Central memory CD8-positive, alpha-beta T cell (primary cell): ENCODE results near the gene OPCML.

ENCODE experiments used
- ATAC-seq: fragments of 150-1000 bp; cut with Tn5 transposase; replicated peaks from 2 replicates; pipeline ENCODE4 v1.10.0; 2022; ENCODE audit warnings: mild to moderate bottlenecking, moderate FRiP score, moderate number of reproducible peaks; ENCODE audit not compliant: poor library complexity, severe bottlenecking; ENCODE audit errors: extremely low read depth
- DNase-seq, 2 donors: peaks; one replicate each; pipeline ENCODE4 v3.0.0; 2021; ENCODE audit warnings: low spot score in 2 of 2
- H3K27ac Mint-ChIP-seq: one replicate; pipeline ENCODE4 v1.8.0; 2022; ENCODE audit warnings: low read depth, mild to moderate bottlenecking, moderate library complexity, mixed read lengths
- H3K27me3 Mint-ChIP-seq: one replicate; pipeline ENCODE4 v1.8.0; 2022; ENCODE audit warnings: mixed read lengths
- H3K36me3 Mint-ChIP-seq: one replicate; pipeline ENCODE4 v1.8.0; 2022; ENCODE audit warnings: mild to moderate bottlenecking, moderate library complexity, mixed read lengths; ENCODE audit not compliant: insufficient read depth
- H3K4me1 Mint-ChIP-seq: one replicate; pipeline ENCODE4 v1.8.0; 2022; ENCODE audit warnings: mixed read lengths
- H3K4me3 Mint-ChIP-seq: one replicate; pipeline ENCODE4 v1.8.0; 2022; ENCODE audit warnings: mild to moderate bottlenecking, moderate library complexity, mixed read lengths
- H3K9me3 Mint-ChIP-seq: one replicate; pipeline ENCODE4 v1.8.0; 2022; ENCODE audit warnings: mixed read lengths

The OPCML gene

DNA sequence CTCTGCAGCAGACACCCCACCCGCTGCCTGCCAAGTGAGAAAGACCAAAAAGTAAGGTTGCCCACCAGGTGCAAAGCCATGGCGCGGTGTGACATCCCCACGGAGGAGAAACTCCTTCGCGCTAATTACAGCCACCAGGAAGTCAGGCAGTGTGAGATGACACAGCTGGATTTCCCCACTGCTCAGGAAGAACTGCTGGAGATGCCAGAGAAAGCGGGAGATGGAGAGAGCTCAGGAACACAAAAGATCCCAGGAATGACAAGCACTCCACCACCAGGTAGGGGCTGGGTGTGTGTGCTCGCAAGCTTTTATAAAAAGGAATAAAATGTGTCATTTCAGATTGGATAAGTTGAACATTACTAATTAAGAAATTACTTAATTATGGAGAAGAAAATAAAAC lies 292.7 kb downstream of the OPCML start:
- H3K27me3 Mint-ChIP-seq: no peaks in the 10 kb centered on the region
- H3K4me3 Mint-ChIP-seq: no peak overlapping the region
- DNase-seq (no peak), ATAC-seq (no peak)
- H3K27ac Mint-ChIP-seq: no peak overlapping the region
- no peaks in the 10 kb centered on the region for H3K9me3 Mint-ChIP-seq
- H3K36me3 Mint-ChIP-seq: no peaks in the 10 kb centered on the region
- no peaks in the 10 kb centered on the region for H3K4me1 Mint-ChIP-seq

- DNase-seq (no peak), ATAC-seq (no peak)
- Mint-ChIP-seq H3K27me3 (no peaks in the 10 kb centered on the region), H3K36me3 (no peaks in the 10 kb centered on the region), H3K9me3 (no peaks in the 10 kb centered on the region), H3K4me1 (no peaks in the 10 kb centered on the region), H3K4me3 (no peak overlapping the region), H3K27ac (no peak overlapping the region)
Observed at GRCh38 chr11:133238495-133238894, 293.8 kb downstream of the OPCML start.

GRCh38 chr11:133238027-133238426 lies 294.3 kb downstream of the OPCML start:
- no peaks in the 10 kb centered on the region for H3K27me3 Mint-ChIP-seq
- no peak overlapping the region for H3K27ac Mint-ChIP-seq
- H3K4me1 Mint-ChIP-seq: no peaks in the 10 kb centered on the region
- no peak for DNase-seq
- H3K4me3 Mint-ChIP-seq: no peak overlapping the region
- no peak for ATAC-seq
- H3K9me3 Mint-ChIP-seq: no peaks in the 10 kb centered on the region
- H3K36me3 Mint-ChIP-seq: no peaks in the 10 kb centered on the region

GRCh38 chr11:133235381-133235780 lies 296.9 kb downstream of the OPCML start:
- Mint-ChIP-seq H3K4me3 (no peak overlapping the region), H3K9me3 (peaks cover 5% of the 10 kb centered on the region), H3K27ac (no peak overlapping the region), H3K27me3 (no peaks in the 10 kb centered on the region), H3K4me1 (no peaks in the 10 kb centered on the region), H3K36me3 (no peaks in the 10 kb centered on the region)
- no peak for ATAC-seq
- DNase-seq: no peak

GRCh38 chr11:133234883-133235282 lies 297.4 kb downstream of the OPCML start:
- no peak overlapping the region for H3K27ac Mint-ChIP-seq
- H3K9me3 Mint-ChIP-seq: peaks cover 5% of the 10 kb centered on the region
- peaks cover 1% of the 10 kb centered on the region for H3K36me3 Mint-ChIP-seq
- no peak for DNase-seq
- ATAC-seq: no peak
- H3K4me1 Mint-ChIP-seq: no peaks in the 10 kb centered on the region
- H3K4me3 Mint-ChIP-seq: no peak overlapping the region
- H3K27me3 Mint-ChIP-seq: no peaks in the 10 kb centered on the region

- ATAC-seq (no peak), DNase-seq (no peak)
- Mint-ChIP-seq H3K4me3 (no peak overlapping the region), H3K36me3 (peaks cover 1% of the 10 kb centered on the region), H3K27me3 (no peaks in the 10 kb centered on the region), H3K4me1 (no peaks in the 10 kb centered on the region), H3K9me3 (peaks cover 5% of the 10 kb centered on the region), H3K27ac (no peak overlapping the region)
Observed at GRCh38 chr11:133232665-133233064, 299.6 kb downstream of the OPCML start.

DNA sequence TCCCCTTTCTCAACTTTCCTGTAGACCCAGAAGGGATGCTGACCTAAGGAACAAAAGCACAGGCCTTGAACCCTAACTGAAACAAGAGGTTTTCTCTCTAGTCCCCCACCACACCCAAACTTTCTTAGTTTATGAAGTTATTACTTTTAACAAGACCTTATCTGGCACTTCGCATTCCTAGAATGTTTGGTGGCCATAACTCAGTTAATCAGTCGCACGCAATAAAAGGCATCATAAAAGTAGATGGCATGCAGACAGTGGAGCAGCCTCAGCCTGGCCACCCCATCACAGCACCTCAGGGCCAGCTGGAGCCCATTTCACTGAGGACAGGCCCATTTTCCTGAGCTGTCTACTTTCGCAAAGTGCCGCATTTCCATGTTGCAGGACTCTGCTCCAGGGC lies 301.9 kb downstream of the OPCML start:
- DNase-seq: no peak
- H3K4me1 Mint-ChIP-seq: no peaks in the 10 kb centered on the region
- H3K27me3 Mint-ChIP-seq: no peaks in the 10 kb centered on the region
- H3K36me3 Mint-ChIP-seq: peaks cover 1% of the 10 kb centered on the region
- H3K4me3 Mint-ChIP-seq: no peak overlapping the region
- H3K9me3 Mint-ChIP-seq: peaks cover 13% of the 10 kb centered on the region
- no peak overlapping the region for H3K27ac Mint-ChIP-seq
- no peak for ATAC-seq

DNA sequence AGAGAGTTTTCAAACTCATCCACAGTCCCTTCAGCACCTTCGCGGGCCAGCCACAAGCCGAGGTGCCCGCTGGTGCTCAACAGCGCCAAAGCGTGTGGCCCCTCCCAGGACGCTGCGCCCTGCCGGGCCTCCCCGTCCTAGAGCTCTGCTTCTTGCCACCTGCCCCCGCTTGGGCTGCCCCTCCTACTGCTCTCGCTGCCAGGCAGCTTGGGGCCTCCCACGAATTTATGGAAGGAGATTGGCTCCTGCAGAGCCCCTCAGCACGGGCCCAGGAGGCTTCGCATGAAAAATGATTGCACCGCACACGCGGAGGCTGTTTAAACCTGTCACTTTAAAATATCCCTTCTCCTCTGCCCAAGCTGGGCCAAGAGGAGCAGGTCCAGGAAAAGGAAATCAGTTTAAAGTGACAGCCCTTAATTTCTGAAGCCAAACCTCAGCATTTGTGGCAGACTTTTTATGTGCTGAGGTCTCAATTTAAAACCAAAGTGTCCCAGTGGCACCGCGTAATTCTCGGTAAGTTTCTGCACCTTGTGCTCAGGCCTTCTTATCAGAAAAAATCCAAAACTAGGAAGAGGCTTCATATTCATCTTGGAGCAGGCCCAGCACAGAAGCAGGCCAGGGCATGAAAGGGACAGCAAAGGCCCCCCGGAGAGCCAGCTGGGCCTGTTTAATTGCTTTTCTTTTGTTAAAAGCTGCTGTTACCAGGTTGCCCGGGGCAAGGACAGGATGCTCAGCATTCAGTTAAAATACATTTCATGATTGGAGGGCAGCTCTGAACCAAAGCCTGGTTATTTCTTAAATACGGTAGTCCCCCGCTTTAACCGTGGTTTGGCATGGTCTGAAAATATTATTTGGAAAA lies 303.6 kb downstream of the OPCML start:
- no peak for DNase-seq
- no peak overlapping the region for H3K4me3 Mint-ChIP-seq
- H3K27me3 Mint-ChIP-seq: no peaks in the 10 kb centered on the region
- no peaks in the 10 kb centered on the region for H3K4me1 Mint-ChIP-seq
- peaks cover 13% of the 10 kb centered on the region for H3K9me3 Mint-ChIP-seq
- no peak overlapping the region for H3K27ac Mint-ChIP-seq
- ATAC-seq: no peak
- peaks cover 1% of the 10 kb centered on the region for H3K36me3 Mint-ChIP-seq

GRCh38 chr11:133227632-133228111 lies 304.6 kb downstream of the OPCML start:
- Mint-ChIP-seq H3K4me1 (no peaks in the 10 kb centered on the region), H3K27me3 (no peaks in the 10 kb centered on the region), H3K4me3 (no peak overlapping the region), H3K9me3 (peaks cover 13% of the 10 kb centered on the region), H3K36me3 (peaks cover 1% of the 10 kb centered on the region), H3K27ac (no peak overlapping the region)
- no peak for ATAC-seq
- no peak for DNase-seq

DNA sequence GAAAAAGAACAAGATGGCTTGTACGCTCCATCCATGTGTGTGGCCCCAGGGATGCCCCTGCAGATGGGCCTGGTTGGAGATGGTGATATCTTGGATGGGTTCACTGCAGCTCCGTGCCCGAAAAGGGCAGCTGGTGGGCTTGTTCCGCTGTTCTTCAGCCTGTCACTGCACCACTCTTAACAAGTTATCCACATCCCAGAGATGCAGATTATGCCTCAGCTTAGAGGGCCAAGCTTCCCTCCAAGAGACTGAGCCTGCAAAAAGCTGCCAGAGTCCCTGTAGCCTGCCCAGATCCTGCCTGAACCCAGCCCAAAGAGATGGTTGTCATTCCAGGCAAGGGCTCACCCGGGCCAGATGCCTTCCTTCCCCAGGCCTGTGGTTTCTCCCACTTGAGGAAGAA lies 308.0 kb downstream of the OPCML start:
- ATAC-seq (no peak), DNase-seq (no peak)
- Mint-ChIP-seq H3K9me3 (peaks cover 18% of the 10 kb centered on the region), H3K27me3 (no peaks in the 10 kb centered on the region), H3K4me1 (no peaks in the 10 kb centered on the region), H3K27ac (no peak overlapping the region), H3K36me3 (no peaks in the 10 kb centered on the region), H3K4me3 (no peak overlapping the region)

DNA sequence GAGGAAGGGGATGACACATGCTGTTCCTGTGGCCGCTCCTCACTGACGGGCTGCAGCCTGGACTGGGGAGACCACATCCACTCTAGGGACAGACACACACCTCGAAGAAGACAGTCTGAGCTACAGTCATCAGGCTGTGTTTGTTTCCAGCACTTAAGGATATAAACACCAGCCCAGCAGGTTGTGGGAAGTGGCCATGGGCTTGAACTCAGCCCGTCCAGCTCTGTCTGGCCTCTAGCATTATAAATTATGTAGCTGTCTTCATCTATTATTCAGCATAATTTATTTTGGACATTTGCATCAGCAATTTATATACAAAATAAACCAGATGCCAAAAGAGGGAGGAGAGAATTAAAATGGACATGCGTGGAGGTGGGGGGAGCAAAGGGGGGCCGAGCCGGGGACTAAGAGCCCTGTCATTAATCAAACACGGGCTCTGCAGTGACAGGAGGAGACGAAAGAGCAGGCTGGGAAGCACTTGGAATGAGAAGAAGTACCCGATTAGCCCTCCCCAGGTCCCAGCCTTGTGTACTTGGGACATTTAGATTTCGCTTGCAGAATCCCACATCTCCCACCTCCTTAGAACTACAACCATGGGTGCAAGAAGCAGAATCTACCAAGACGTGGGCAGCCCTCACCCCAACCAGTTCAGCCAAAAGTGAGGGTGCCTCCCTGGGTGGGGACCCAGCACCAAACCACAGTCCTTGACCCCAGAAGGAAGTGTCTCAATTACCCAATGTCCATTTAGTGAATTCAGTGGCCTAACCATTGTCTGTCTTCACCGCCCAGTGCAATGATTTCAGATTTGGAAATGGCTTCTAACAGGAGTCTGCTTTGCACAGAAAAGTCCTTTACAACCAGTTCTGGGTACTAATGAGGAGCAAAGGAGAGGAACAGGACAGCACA lies 309.6 kb downstream of the OPCML start:
- Mint-ChIP-seq H3K27me3 (peaks cover 2% of the 10 kb centered on the region), H3K9me3 (peaks cover 18% of the 10 kb centered on the region), H3K36me3 (no peaks in the 10 kb centered on the region), H3K27ac (no peak overlapping the region), H3K4me3 (no peak overlapping the region), H3K4me1 (no peaks in the 10 kb centered on the region)
- DNase-seq (no peak), ATAC-seq (no peak)

DNA sequence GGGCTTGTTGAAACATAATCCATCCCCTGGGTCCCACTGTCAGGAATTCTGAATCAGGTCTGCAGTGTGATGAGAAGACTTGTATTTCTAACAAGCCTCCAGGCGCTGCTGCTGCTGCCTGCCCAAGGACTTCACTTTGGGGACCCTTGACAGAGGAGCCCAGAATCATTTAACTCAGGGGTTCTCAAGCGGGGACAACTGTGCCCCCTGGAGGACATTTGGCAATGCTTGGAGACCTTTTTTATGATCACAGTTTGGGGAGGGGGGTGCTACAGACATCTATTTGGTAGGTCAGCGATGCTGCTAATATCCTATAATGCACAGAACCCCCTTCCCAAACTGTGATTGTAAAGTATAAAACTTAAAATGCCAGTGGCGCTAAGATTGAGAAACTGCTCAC lies 312.8 kb downstream of the OPCML start:
- peaks cover 9% of the 10 kb centered on the region for H3K27me3 Mint-ChIP-seq
- H3K27ac Mint-ChIP-seq: no peak overlapping the region
- DNase-seq (no peak), ATAC-seq (no peak)
- H3K36me3 Mint-ChIP-seq: no peaks in the 10 kb centered on the region
- H3K9me3 Mint-ChIP-seq: peaks cover 23% of the 10 kb centered on the region
- H3K4me1 Mint-ChIP-seq: no peaks in the 10 kb centered on the region
- no peak overlapping the region for H3K4me3 Mint-ChIP-seq

GRCh38 chr11:133216813-133217212 lies 315.5 kb downstream of the OPCML start:
- H3K4me1 Mint-ChIP-seq: no peaks in the 10 kb centered on the region
- DNase-seq (no peak), ATAC-seq (no peak)
- no peaks in the 10 kb centered on the region for H3K36me3 Mint-ChIP-seq
- H3K9me3 Mint-ChIP-seq: peaks cover 26% of the 10 kb centered on the region
- H3K27me3 Mint-ChIP-seq: peaks cover 9% of the 10 kb centered on the region
- no peak overlapping the region for H3K27ac Mint-ChIP-seq
- no peak overlapping the region for H3K4me3 Mint-ChIP-seq
